ENCODE results near the gene IGSF21.

Gene IGSF21

DNA sequence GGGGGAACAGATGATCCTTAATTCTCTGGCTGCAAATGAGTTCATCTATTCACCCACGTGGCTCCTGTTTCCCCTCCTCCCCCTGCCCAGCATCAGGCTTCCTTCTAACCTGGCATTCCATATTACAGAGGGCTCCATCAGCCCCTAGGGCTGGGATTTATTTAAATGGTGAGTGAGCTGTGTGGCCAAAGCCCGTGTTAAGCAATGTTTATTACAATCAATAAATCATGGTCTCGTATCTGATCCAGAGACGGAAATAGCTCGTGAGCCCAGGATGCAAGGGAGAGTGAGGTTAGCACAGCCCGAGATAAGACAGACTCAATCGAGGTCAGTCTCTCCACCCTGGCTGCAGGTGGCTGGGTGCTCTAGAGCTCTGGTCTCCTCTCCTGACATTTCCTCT, 43.1 kb upstream of the IGSF21 start:
- H2BK15ac ChIP-seq (replicated peaks; ENCODE audit: low read depth), result no peak overlapping the region
- no peak for DNase-seq
- no peaks in the 10 kb centered on the region for H3K36me3 ChIP-seq (ENCODE audit: control insufficient read depth, insufficient read depth, low read length)
- no peak overlapping the region for H2BK5ac ChIP-seq (ENCODE audit: low read length)
- no peak overlapping the region for H4K5ac ChIP-seq (ENCODE audit: low read length)
- H3K23ac ChIP-seq (ENCODE audit: low read length), result no peak overlapping the region
- no peak overlapping the region for H3K56ac ChIP-seq (ENCODE audit: low read length)
- no peak overlapping the region for H4K8ac ChIP-seq (ENCODE audit: low read depth, low read length)
- H3K79me1 ChIP-seq (ENCODE audit: low read length), result no peaks in the 10 kb centered on the region
- H3K4me2 ChIP-seq (ENCODE audit: low read length), result no peak overlapping the region
- H2AK5ac ChIP-seq (ENCODE audit: low read length), result no peak overlapping the region
- no peaks in the 10 kb centered on the region for H3K27me3 ChIP-seq (ENCODE audit: insufficient read depth, low read length, poor library complexity)
- no peak overlapping the region for H3K9ac ChIP-seq (ENCODE audit: low read length)
- no peak overlapping the region for H3K4ac ChIP-seq (ENCODE audit: low read depth, low read length)
- H3K79me2 ChIP-seq (ENCODE audit: control insufficient read depth, insufficient read depth, low read length), result no peaks in the 10 kb centered on the region
- no peak overlapping the region for H2BK120ac ChIP-seq (ENCODE audit: low read depth, low read length)
- no peaks in the 10 kb centered on the region for H3K4me1 ChIP-seq (ENCODE audit: control insufficient read depth, low read depth, low read length)
- no CpG with 5 or more reads among the region's 7 CpGs for WGBS (ENCODE audit: extremely low coverage, insufficient coverage, low lambda C conversion rate)
- no peak overlapping the region for H3K27ac ChIP-seq (ENCODE audit: low read depth, low read length)
- no peak overlapping the region for H3K18ac ChIP-seq (ENCODE audit: low read length)
- no peak overlapping the region for H3K4me3 ChIP-seq (ENCODE audit: low read length)

DNA sequence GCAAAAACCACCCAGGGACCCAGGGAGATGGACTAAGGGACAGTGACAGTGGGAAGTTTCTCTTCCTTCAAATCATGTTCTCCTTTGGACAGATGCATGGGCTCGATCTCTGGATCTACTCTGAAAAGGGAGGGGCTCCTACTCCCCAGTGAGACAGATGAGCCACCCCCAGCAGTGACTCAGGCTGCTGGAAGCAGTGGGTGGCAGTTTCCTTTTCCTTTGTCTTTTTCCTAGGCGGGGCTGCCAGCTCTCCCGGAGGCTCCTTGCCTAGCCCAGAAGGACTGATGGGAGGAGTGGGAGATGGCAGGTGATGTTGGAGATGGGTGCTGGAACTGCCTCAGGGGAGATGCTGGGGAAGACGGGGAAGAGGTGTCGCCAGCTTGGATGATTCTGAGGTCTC, 41.0 kb upstream of the IGSF21 start:
- Histone ChIP-seq H3K36me3 (ENCODE audit: control insufficient read depth, insufficient read depth, low read length) (no peaks in the 10 kb centered on the region), H3K23ac (ENCODE audit: low read length) (no peak overlapping the region), H3K18ac (ENCODE audit: low read length) (no peak overlapping the region), H4K8ac (ENCODE audit: low read depth, low read length) (no peak overlapping the region), H3K4me2 (ENCODE audit: low read length) (no peak overlapping the region), H3K27me3 (ENCODE audit: insufficient read depth, low read length, poor library complexity) (no peaks in the 10 kb centered on the region), H2BK120ac (ENCODE audit: low read depth, low read length) (no peak overlapping the region), H3K4me3 (ENCODE audit: low read length) (no peak overlapping the region), H3K79me2 (ENCODE audit: control insufficient read depth, insufficient read depth, low read length) (no peaks in the 10 kb centered on the region), H2BK5ac (ENCODE audit: low read length) (no peak overlapping the region), H2AK5ac (ENCODE audit: low read length) (no peak overlapping the region), H3K79me1 (ENCODE audit: low read length) (no peaks in the 10 kb centered on the region), H3K4ac (ENCODE audit: low read depth, low read length) (no peak overlapping the region), H3K56ac (ENCODE audit: low read length) (no peak overlapping the region), H2BK15ac (replicated peaks; ENCODE audit: low read depth) (no peak overlapping the region), H3K9ac (ENCODE audit: low read length) (no peak overlapping the region), H3K27ac (ENCODE audit: low read depth, low read length) (no peak overlapping the region), H4K5ac (ENCODE audit: low read length) (no peak overlapping the region), H3K4me1 (ENCODE audit: control insufficient read depth, low read depth, low read length) (no peaks in the 10 kb centered on the region)
- DNase-seq, result no peak
- no CpG with 5 or more reads among the region's 5 CpGs for WGBS (ENCODE audit: extremely low coverage, insufficient coverage, low lambda C conversion rate)

DNA sequence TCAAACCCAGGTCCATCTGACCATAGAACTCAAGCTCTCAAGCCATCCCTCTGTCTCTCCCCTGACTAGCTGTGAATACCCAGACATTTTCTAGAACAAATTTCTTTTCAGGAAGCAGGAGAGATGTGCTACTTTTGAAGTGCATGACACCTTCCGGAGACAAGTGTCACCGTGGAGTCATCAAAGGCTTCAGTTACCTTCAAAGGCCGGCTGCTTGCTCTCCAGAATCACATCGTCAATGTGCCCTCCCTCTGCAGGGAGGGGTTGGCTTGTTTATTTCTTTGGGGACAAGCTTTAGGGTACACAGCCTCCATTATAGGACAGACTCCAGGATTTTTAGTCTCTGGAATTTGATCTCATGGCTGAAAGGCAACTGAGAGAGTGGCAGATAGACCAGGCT, 37.7 kb upstream of the IGSF21 start:
- H4K8ac ChIP-seq (ENCODE audit: low read depth, low read length), result no peak overlapping the region
- H2AK5ac ChIP-seq (ENCODE audit: low read length), result no peak overlapping the region
- no peaks in the 10 kb centered on the region for H3K36me3 ChIP-seq (ENCODE audit: control insufficient read depth, insufficient read depth, low read length)
- no peak overlapping the region for H3K4me3 ChIP-seq (ENCODE audit: low read length)
- no peaks in the 10 kb centered on the region for H3K4me1 ChIP-seq (ENCODE audit: control insufficient read depth, low read depth, low read length)
- H3K4ac ChIP-seq (ENCODE audit: low read depth, low read length), result no peak overlapping the region
- H4K5ac ChIP-seq (ENCODE audit: low read length), result no peak overlapping the region
- H3K27me3 ChIP-seq (ENCODE audit: insufficient read depth, low read length, poor library complexity), result no peaks in the 10 kb centered on the region
- no peak overlapping the region for H3K9ac ChIP-seq (ENCODE audit: low read length)
- H2BK120ac ChIP-seq (ENCODE audit: low read depth, low read length), result no peak overlapping the region
- H2BK15ac ChIP-seq (replicated peaks; ENCODE audit: low read depth), result no peak overlapping the region
- no peak overlapping the region for H3K56ac ChIP-seq (ENCODE audit: low read length)
- no peak for DNase-seq
- H3K79me2 ChIP-seq (ENCODE audit: control insufficient read depth, insufficient read depth, low read length), result no peaks in the 10 kb centered on the region
- no peak overlapping the region for H3K18ac ChIP-seq (ENCODE audit: low read length)
- no peak overlapping the region for H3K23ac ChIP-seq (ENCODE audit: low read length)
- no peaks in the 10 kb centered on the region for H3K79me1 ChIP-seq (ENCODE audit: low read length)
- no CpG with 5 or more reads among the region's 4 CpGs for WGBS (ENCODE audit: extremely low coverage, insufficient coverage, low lambda C conversion rate)
- H3K4me2 ChIP-seq (ENCODE audit: low read length), result no peak overlapping the region
- H3K27ac ChIP-seq (ENCODE audit: low read depth, low read length), result no peak overlapping the region
- H2BK5ac ChIP-seq (ENCODE audit: low read length), result no peak overlapping the region

DNA sequence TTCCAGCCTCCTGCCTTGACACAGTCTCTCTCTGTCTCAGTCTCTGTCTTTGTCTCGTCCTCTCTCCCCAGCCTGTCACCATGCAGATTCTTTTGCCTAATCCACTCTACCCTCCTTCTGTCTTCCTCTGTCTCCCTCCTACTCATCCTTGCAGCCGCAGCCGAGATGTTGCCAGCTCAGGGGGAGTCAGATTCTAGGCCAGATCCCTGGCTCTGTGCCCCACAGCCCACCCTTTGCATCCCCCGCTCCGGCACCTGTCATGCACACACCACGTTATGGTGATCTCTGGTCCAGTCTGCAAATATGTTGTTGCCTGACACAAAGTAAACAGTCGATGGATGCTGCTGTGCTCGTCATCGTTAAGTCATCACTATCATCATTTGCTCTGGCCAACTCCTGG, 35.5 kb upstream of the IGSF21 start:
- Histone ChIP-seq H2BK15ac (replicated peaks; ENCODE audit: low read depth) (no peak overlapping the region), H3K9ac (ENCODE audit: low read length) (no peak overlapping the region), H3K4me3 (ENCODE audit: low read length) (no peak overlapping the region), H3K36me3 (ENCODE audit: control insufficient read depth, insufficient read depth, low read length) (no peaks in the 10 kb centered on the region), H2BK5ac (ENCODE audit: low read length) (no peak overlapping the region), H2AK5ac (ENCODE audit: low read length) (no peak overlapping the region), H3K4me2 (ENCODE audit: low read length) (no peak overlapping the region), H3K27me3 (ENCODE audit: insufficient read depth, low read length, poor library complexity) (no peaks in the 10 kb centered on the region), H2BK120ac (ENCODE audit: low read depth, low read length) (no peak overlapping the region), H3K18ac (ENCODE audit: low read length) (no peak overlapping the region), H3K79me2 (ENCODE audit: control insufficient read depth, insufficient read depth, low read length) (no peaks in the 10 kb centered on the region), H3K4ac (ENCODE audit: low read depth, low read length) (no peak overlapping the region), H4K5ac (ENCODE audit: low read length) (no peak overlapping the region), H3K56ac (ENCODE audit: low read length) (no peak overlapping the region), H4K8ac (ENCODE audit: low read depth, low read length) (no peak overlapping the region), H3K23ac (ENCODE audit: low read length) (no peak overlapping the region), H3K79me1 (ENCODE audit: low read length) (no peaks in the 10 kb centered on the region), H3K27ac (ENCODE audit: low read depth, low read length) (no peak overlapping the region), H3K4me1 (ENCODE audit: control insufficient read depth, low read depth, low read length) (no peaks in the 10 kb centered on the region)
- no peak for DNase-seq
- WGBS (ENCODE audit: extremely low coverage, insufficient coverage, low lambda C conversion rate), result no CpG with 5 or more reads among the region's 9 CpGs

DNA sequence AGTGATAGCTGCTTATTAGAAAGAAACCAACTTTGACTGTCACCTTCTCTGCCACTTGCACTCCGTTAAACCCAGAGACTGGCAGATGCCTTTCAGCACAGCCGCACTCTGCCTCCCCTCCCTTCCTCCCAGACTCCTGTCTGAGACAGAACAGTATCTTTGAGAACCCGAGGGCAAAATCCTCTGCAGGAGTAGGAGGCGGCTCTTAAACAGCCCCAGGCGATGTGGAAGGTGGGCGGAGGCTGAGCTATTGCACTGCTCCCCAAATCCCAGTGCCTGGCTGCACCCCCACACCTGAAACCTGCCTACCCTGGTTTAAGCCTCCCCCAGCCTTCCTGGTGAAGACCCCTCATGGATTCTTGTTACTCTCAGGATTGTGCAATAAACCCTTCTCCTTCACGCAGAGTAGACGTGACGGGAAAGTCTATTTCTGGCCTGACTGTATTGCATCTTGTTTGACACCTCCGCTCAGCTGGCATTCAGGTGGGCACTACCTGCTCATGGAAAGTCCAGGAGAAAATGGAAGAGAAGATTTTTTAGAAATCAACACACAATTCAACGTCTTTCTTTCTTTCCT, 34.4 kb upstream of the IGSF21 start:
- Histone ChIP-seq H3K79me2 (ENCODE audit: control insufficient read depth, insufficient read depth, low read length) (no peaks in the 10 kb centered on the region), H3K27me3 (ENCODE audit: insufficient read depth, low read length, poor library complexity) (no peaks in the 10 kb centered on the region), H3K4me2 (ENCODE audit: low read length) (no peak overlapping the region), H3K36me3 (ENCODE audit: control insufficient read depth, insufficient read depth, low read length) (no peaks in the 10 kb centered on the region), H2BK120ac (ENCODE audit: low read depth, low read length) (no peak overlapping the region), H2BK5ac (ENCODE audit: low read length) (no peak overlapping the region), H3K27ac (ENCODE audit: low read depth, low read length) (no peak overlapping the region), H3K18ac (ENCODE audit: low read length) (no peak overlapping the region), H2AK5ac (ENCODE audit: low read length) (no peak overlapping the region), H3K4ac (ENCODE audit: low read depth, low read length) (no peak overlapping the region), H3K23ac (ENCODE audit: low read length) (no peak overlapping the region), H3K56ac (ENCODE audit: low read length) (no peak overlapping the region), H4K8ac (ENCODE audit: low read depth, low read length) (no peak overlapping the region), H3K79me1 (ENCODE audit: low read length) (no peaks in the 10 kb centered on the region), H2BK15ac (replicated peaks; ENCODE audit: low read depth) (no peak overlapping the region), H3K4me3 (ENCODE audit: low read length) (no peak overlapping the region), H3K4me1 (ENCODE audit: control insufficient read depth, low read depth, low read length) (no peaks in the 10 kb centered on the region), H4K5ac (ENCODE audit: low read length) (no peak overlapping the region), H3K9ac (ENCODE audit: low read length) (no peak overlapping the region)
- no peak for DNase-seq
- WGBS (ENCODE audit: extremely low coverage, insufficient coverage, low lambda C conversion rate), result no CpG with 5 or more reads among the region's 11 CpGs

DNA sequence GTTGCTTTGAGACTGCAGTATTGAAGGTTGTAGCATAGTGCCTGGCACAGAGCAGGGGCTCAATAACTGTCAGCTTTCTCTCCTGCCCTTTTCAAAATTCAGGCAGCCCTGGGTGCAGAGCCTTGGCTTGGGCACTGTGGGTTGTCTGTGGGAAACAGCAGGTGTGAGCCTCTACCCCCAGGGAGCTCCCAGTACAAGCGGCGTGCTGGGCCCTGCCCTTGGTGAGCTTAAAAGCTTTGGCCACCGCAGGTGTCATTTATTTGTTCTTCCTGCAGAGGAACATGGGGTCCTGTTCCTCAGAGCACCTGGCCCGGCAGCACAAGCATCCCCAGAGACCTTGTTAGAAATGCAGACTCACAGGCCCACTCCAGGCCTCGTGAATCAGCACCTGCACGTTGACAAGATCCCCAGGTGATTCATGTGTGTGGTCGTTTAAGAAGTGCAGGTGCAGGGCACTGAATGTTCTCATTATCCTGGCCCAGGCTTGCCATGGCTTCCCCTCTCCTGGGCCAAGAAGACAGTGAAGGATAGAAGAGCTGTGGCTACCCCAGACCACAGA, 29.9 kb upstream of the IGSF21 start:
- H3K27me3 ChIP-seq (ENCODE audit: insufficient read depth, low read length, poor library complexity), result no peaks in the 10 kb centered on the region

More for the DNA sequence above, 29.9 kb upstream of the IGSF21 start:
- H2BK15ac ChIP-seq (replicated peaks; ENCODE audit: low read depth), result no peak overlapping the region
- no peak overlapping the region for H3K4me3 ChIP-seq (ENCODE audit: low read length)
- no peaks in the 10 kb centered on the region for H3K79me2 ChIP-seq (ENCODE audit: control insufficient read depth, insufficient read depth, low read length)
- H3K18ac ChIP-seq (ENCODE audit: low read length), result no peak overlapping the region
- no peak overlapping the region for H2BK5ac ChIP-seq (ENCODE audit: low read length)
- H3K23ac ChIP-seq (ENCODE audit: low read length), result no peak overlapping the region
- H2AK5ac ChIP-seq (ENCODE audit: low read length), result no peak overlapping the region
- no peak overlapping the region for H4K5ac ChIP-seq (ENCODE audit: low read length)
- no peak overlapping the region for H3K4ac ChIP-seq (ENCODE audit: low read depth, low read length)
- H3K27ac ChIP-seq (ENCODE audit: low read depth, low read length), result no peak overlapping the region
- H2BK120ac ChIP-seq (ENCODE audit: low read depth, low read length), result no peak overlapping the region
- H3K4me2 ChIP-seq (ENCODE audit: low read length), result no peak overlapping the region
- no peaks in the 10 kb centered on the region for H3K36me3 ChIP-seq (ENCODE audit: control insufficient read depth, insufficient read depth, low read length)
- no peak overlapping the region for H3K9ac ChIP-seq (ENCODE audit: low read length)
- no CpG with 5 or more reads among the region's 7 CpGs for WGBS (ENCODE audit: extremely low coverage, insufficient coverage, low lambda C conversion rate)
- DNase-seq, result no peak
- no peak overlapping the region for H4K8ac ChIP-seq (ENCODE audit: low read depth, low read length)
- no peak overlapping the region for H3K56ac ChIP-seq (ENCODE audit: low read length)
- H3K4me1 ChIP-seq (ENCODE audit: control insufficient read depth, low read depth, low read length), result no peaks in the 10 kb centered on the region
- no peaks in the 10 kb centered on the region for H3K79me1 ChIP-seq (ENCODE audit: low read length)

Data from mesendoderm (in vitro differentiated cells).